ENCODE data around the gene BSN.

GRCh38 chr3:49529567-49529966 lies 24.7 kb upstream of the BSN start:
- TF ChIP-seq, protein P1, sequence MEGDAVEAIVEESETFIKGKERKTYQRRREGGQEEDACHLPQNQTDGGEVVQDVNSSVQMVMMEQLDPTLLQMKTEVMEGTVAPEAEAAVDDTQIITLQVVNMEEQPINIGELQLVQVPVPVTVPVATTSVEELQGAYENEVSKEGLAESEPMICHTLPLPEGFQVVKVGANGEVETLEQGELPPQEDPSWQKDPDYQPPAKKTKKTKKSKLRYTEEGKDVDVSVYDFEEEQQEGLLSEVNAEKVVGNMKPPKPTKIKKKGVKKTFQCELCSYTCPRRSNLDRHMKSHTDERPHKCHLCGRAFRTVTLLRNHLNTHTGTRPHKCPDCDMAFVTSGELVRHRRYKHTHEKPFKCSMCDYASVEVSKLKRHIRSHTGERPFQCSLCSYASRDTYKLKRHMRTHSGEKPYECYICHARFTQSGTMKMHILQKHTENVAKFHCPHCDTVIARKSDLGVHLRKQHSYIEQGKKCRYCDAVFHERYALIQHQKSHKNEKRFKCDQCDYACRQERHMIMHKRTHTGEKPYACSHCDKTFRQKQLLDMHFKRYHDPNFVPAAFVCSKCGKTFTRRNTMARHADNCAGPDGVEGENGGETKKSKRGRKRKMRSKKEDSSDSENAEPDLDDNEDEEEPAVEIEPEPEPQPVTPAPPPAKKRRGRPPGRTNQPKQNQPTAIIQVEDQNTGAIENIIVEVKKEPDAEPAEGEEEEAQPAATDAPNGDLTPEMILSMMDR (IDR thresholded peaks at IDR 0.05; ENCODE audit: low read depth, low read length), result no peak
- no peak for TF ChIP-seq EZH2phosphoT487 (IDR thresholded peaks at IDR 0.05; ENCODE audit: low read depth)

Data from OCI-LY3 (cell line).